ENCODE results near the gene SNRPA1.
A peak's percentile ranks its signal among the peaks of the same experiment; 100 is the strongest.
"Not testable (repeated sequence)": the region's sequence is repeated elsewhere in the genome, so short reads cannot be mapped to it uniquely, and the experiment has no call there.

Gene SNRPA1

DNA sequence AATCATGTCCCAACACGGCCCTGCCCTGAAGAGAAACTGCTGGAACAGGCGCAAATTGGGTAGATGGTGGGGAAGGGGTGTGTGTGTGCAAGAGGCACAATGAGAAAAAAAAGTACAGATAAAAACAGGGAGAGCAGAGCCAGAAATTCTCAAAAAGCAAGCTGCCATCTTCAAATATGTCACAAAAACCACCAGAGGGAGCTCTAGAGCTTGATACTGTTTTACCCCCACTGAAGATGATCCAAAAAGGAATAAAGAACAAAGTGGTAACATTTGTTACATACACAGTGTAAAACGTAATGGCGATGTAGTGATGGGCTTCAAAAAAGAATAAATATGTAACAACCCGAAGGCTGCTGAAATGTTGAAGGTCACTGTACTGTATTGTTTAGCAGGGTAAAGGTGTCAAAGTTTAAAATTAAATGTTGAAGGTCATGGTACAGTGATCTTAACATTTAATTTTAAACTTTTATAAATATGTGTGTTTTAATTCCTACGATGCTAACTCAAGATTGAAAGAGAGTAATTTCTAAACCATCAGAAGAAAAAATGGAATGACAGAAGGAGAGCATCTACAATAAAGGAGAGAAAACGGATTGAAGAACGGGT, 6.0 kb downstream of the SNRPA1 start:
- no peak for DNase-seq

DNA sequence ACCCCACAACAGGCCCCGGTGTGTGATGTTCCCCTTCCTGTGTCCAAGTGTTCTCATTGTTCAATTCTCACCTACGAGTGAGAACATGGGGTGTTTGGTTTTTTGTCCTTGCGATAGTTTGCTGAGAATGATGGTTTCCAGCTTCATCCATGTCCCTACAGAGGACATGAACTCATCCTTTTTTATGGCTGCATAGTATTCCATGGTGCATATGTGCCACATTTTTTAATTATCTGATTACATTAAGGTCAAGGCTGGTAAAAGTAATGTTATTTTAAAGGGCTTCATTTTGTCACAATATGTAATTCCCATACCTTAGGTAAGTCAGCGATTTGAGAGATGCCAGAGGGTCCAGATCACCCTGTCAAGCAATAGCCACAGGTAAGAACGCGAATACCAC, 7.7 kb downstream of the SNRPA1 start:
- not testable (repeated sequence) for DNase-seq

DNA sequence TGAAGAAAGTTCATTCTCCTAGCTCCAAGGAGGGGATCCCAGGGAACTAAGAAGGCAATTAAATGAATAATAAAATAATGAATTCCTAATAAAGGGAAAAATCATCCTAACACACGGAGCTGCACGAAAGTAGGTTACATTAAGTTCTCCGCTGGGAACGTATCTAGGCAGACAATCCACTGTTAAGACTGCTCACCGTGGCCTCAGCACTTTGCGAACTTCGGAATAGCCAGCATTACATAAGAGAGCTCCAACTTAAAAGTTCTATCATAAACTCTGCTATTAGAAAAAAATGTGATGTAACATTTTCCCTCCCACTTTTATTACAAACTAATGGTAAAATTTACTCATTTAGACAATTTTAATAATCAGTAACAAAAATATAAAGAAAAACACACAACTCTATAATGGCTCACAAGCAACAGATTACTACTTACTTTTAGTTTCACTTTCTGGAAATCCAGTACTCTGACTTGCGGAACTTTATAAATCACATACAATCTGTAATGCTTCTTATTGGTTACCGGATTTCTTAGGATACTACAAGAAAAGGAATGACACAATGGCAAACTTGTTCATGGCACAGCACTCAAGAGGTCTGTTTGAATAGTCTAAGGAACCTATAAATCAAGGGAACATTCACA, 8.5 kb downstream of the SNRPA1 start:
- no peak for DNase-seq

DNA sequence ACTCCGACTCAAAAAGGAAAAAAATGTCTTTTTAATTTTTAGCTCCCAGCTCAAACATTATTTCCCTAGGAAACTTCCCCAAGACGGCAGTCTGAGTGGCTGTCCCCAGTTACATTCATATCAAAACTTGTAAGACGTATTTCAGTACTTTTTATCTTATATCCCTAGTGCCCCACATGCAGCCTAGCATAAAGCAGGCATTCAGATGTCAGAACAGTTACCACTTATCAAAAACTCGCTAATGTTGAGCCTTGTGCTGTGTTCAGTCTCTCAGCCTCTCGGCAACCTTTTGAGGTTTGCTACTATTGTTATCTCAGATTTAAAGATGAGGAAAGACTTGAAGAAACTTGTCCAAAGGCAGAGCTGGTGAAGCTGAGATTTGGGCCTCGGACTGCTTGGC, 11.1 kb downstream of the SNRPA1 start:
- no peak for DNase-seq

DNA sequence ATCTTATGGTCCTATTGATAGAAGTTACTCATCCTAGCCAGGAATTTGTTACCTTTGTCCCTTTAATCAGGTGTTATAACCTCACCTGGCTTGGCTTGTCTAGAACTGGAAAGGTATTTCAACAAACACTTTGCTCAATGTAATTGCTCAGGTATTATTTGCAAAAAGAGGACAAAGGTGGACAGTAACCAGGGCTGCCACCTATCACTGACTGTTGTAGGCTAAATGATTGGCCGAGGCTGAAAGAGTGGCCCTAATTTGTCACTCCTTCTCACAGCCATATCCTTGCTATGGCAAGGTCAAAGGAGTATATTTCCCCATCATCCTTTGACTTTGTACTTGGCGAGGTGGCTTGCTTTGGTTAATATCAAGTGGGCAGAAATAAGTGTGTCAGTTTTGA, 15.0 kb downstream of the SNRPA1 start:
- DNase-seq = no peak

DNA sequence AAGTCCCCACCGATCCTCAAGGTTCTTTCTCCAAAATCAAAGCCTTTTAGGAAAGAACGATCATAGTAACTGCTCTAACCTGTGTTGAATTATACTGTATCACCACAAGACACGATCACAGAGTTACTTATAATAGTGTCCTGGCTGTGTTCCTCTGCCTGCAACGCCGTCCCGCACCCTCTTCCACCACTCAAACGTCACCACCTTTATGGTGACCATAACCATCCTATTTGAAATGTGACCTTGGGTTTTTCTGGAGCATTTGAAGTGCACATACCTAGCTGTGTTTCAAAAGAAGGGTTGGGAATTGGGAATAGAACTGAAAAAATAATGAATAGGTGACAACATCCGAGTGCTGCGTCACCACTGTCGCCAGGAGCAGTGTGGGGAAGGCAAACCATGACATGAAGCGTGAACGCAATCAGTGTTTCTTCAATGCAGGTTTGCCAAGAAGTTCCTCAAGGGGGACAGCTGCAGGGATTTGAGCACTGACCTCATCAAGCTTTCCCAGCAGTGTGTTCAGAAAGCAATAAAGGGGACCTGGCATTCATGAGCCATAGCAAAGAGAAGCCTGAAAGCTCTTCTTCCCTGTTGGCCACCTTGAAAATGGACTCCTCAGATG, 17.0 kb downstream of the SNRPA1 start:
- DNase-seq = no peak

DNA sequence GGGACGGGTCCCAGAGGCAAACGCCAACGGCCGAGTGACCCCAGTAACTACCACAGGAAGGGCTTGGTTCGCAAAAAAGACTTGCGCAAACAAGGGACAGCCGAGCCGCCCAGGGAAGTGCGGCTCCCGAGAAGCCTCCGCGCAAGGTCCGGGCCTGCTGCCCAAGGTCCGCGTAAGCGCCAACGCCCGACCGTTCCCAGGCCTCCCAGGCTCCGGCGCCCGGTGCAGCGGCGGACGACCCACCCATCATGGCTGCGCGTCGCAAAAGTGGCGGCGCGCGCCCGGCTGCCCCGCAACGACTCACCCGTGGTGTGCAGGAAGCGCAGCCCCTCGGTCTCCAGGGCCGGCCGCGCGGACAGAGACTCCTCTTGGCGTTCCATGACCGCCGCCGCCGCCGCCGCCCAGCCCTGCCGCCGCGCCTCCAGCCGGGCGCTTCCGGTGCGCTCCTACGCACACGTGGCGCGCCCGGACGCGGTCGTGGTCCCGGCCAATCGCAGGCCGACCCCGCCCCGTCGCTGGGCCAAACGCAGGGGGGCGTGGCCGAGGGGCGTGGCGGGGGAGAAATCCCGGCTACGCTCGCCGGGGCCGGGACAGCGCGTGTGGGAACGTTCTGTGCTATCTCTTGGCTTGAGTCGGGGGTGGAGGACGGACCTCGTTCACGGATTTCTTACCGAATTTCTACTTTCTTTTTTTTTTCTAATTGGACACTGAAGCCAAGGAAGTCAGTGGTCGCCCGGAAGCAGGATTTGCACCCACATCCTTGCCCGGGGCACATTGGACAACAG, 17.8 kb downstream of the SNRPA1 start, which contains the start of gene SELENOS:
TSS of gene SELENOS (minus strand) at position 448 of the 785 bp plus-strand sequence. CDS start at position 380, 68 bp downstream.
- DNase-seq = peak; percentile 89 to 90

DNA sequence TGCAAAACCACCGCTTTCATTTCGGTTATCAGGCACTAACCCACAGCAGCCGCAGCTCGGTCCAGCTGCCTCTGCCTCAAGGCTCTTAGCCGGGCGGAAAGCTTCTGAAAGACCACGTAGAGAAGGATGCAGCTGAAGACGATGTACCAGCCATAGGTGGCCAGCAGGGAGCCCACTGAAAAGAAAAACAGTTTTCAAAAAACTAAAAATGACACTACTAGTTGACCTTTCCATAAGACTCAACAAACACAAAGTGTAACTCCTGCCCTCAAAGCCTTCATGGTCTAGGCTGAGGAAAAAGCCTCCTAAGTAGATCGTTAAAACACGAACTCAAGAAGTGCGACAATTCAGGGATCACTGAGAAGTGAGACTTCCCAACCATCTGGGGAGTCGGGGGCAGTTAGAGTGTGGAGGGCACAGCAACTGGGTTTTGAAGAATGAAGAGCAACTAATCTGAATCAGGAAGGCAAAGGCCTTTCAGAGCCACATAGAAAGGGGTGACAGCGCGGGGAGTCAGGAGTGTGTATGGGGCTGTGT, 18.5 kb downstream of the SNRPA1 start:
- no peak for DNase-seq

DNA sequence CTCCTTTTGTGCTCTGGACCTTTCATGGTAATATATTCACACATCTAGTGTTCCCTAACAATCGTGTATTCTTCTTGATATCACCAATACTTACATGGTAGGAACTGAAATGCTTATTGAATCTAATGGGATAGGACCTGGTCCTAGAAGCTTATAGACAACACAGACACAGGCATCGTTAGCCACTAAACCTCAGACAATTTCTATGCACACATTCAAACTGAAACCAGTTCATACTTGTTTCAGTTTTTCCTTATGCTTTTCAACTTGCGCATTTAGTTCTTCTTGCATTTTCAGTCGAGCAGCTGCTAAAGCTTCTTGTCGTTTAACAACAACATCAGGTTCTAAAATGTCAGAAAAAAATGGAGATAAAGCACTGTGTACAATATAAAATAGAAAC, 20.0 kb downstream of the SNRPA1 start:
- no peak for DNase-seq

DNA sequence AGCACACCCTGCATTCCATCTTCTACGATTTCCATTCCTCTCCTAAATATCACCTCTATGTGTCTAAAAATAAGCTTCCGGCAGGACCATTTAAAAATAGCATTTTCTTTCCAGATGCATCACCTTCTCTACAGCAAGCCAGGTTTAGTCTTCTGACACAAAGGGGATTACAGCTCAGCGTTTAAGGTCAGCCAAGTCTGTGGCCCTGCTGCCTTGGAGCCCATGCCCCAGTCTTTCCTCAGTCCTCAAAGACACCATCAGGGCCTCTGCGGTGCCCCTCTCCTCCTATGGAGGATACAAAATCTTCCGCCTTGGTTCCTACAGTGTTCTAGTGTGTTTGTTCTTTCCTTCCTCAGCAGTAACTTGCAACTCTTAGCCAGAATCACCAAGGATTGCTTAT, 21.5 kb downstream of the SNRPA1 start:
- no peak for DNase-seq

DNA sequence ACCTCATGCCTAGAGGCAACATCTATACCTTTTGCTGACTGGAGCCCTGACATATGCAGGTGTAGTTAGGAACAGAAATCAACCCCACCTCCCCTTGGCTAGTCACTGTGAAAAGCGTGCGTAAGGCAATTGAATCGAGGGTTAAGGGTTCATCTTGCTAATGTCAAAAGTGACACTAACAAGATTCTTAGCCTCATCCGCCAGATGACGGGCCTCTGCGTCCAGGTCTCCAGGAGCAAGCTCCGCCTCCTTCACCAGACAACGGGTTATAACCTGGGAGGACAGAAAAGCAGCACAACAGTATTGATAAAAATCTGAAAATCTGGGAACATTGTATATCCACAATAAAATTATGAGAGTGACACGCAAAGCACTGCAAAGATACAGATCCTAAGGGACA, 22.5 kb downstream of the SNRPA1 start:
- DNase-seq = no peak

DNA sequence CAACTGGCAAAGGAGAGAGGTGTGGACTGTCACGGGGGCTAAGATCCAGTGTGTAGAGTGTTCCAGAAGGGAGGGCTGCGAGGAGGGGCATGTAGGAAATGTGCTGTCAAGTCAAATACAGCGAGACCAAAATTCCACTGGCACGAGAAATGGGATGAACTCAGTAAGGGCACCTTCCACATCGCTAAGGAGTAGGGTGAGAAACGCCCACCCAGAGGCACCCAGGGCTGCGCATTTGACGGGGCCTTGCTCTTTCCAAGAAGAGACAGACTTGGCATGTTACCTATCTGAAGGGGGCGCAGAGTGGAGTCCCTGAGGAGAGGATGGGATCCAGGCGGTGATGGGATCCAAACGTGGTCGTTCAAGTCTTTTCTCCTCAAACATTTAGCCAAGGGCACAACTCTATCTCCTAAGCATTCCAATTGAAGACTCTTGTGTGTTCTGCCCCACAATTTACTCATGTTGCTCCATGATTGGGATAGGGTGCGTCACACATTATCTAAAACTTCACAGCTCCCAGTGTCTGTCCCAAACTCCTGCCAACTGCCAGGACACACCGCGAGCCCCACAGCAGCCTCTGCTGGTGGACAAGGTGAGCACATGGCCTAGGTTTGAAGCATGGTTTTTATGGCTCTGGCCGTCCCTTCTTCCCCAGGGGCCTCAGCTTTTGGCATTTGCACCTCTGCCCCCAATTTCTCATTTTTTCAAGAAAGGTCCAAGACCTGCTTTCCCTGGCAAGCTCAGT, 25.4 kb downstream of the SNRPA1 start:
- no peak for DNase-seq

DNA sequence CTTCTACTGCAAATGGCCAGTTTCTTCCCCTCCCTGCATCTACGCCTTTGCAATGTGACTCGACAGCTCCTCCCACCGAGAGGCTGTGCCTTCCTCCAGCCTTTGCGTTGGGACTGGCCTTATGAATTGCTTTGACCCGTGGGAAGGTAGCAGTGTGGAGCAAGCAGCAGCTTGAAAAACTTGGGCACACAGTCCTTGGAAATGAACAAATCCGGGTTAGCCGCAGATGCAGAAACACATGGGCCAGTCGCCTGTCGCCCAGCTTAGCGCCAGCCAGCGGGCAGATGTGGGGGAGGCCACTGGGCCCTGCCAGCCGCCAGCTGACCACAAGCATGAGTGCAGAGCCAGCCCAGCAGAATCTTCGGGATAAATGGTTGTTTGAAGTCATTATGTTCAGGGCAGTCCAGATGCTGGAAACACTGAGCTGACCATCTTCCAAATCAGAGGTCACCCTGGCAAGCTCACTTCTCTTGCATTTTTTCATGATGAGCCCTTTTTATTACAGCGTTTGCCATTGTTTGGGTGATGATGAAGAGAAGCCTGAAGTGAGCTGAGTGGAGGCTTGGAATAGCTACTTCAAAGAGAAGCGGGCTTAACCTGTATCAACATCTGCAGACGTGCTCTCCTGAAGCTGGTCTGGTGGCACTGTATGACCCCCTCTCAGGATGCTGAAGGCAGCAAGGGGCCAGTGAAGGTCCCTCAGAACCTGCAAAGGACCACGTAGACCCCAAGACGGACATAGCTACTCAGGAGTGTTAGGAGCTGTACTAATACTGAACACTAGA, 27.5 kb downstream of the SNRPA1 start:
- DNase-seq = no peak

DNA sequence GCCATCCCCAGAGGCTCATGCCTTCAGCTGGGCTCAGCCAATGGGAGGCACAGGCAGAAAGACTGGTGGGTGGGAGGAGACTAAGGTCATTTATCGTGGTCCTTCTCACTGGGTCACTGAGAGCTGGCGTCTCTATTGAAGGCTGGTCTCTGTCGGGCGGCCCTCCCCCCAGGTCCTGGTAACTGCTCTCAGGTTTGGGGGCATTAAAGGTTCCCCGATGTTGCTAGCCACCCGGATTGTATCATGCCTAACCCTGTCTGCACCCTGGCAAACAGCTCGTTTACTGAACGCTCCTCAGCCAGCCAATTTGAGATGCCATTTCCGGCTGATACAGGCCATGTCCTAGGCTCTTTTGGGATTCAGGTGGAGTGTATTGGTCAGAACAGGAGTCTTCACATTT, 28.3 kb downstream of the SNRPA1 start:
- DNase-seq = no peak

DNA sequence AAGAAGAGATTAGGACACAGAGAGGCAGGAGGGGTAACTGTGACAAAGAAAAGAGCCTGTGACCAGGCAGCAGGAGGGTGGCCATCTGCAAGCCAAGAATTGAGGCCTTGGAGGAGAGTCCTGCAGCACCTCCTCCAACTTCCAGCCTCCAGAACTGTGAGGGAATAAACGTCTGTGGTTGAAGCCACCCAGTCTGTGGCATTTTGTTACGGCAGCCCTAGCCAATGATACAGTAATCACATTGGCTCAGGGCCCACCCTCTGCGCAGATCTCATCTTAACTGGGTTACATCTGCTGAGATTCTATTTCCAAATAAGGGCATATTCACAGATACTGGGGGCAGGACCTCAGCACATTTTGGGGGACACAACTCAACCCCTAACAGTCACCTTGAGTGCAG, 29.0 kb downstream of the SNRPA1 start:
- no peak for DNase-seq

DNA sequence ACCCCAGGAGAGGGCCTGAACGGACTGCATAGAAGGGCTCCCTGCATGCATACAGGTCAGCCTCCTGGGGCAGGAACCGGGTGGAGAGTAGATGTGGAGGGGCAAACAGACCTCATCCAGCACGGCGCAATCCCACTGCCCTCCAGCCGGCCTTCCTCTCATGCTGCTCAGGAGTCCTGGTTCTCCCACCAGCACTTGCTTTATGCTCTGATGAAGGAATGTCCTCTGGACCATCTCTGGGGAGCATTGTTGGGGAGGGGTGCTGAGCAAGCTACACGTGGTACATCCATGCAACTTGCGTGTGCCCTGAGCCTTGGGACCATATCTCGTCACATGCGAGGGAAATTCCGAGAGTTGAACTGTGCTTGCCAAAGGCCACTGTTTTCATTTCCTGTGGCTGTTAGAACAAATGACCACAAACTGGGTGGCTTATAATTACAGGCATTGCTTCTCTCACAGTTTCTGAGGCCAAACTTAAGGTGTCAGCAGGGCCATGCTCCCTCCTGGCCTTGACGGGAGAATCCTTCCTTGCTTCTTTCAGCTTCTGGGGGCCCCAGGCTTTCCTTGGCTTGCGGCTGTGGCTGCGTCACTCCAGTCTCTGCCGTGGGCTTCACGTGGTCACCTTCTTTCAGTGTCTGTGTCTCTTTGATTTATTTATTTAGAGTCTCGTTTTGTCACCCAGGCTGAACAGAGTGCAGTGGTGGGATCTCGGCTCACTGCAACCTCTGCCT, 30.0 kb downstream of the SNRPA1 start:
- DNase-seq = no peak

DNA sequence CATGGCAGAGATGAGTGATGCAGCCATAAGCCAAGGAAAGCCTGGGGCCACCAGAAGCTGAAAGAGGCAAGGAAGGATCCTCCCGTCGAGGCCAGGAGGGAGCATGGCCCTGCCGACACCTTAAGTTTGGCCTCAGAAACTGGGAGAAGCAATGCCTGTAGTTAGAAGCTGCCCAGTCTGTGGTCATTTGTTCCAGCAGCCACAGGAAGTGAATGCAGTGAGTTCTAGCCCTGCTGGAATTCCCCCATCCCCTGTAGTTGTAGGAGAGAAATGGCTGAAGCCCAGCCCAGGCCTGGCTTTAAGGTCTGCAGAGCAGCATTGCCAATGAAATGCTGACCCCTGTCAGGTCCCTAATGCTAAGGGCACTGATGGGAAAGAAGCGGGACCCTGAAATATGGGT, 31.0 kb downstream of the SNRPA1 start:
- DNase-seq = no peak

DNA sequence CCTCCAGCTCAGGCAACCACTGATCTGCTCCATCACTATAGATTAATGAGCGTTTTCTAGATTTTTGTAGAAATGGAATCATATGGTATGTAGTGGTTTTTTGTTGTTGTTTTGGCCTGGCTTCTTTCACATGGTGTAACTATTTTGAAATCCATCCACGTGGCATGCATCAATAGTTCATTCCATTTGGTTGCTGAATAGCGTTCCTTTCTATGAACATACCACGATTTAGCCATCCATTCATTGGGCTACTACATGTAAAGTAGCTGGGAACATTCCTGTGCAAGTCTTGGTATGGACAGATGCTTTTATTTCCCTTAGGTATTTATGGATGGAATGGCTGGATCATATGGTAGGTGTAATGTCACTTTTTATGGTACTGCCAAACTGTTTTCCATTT, 32.5 kb downstream of the SNRPA1 start:
- DNase-seq = no peak

DNA sequence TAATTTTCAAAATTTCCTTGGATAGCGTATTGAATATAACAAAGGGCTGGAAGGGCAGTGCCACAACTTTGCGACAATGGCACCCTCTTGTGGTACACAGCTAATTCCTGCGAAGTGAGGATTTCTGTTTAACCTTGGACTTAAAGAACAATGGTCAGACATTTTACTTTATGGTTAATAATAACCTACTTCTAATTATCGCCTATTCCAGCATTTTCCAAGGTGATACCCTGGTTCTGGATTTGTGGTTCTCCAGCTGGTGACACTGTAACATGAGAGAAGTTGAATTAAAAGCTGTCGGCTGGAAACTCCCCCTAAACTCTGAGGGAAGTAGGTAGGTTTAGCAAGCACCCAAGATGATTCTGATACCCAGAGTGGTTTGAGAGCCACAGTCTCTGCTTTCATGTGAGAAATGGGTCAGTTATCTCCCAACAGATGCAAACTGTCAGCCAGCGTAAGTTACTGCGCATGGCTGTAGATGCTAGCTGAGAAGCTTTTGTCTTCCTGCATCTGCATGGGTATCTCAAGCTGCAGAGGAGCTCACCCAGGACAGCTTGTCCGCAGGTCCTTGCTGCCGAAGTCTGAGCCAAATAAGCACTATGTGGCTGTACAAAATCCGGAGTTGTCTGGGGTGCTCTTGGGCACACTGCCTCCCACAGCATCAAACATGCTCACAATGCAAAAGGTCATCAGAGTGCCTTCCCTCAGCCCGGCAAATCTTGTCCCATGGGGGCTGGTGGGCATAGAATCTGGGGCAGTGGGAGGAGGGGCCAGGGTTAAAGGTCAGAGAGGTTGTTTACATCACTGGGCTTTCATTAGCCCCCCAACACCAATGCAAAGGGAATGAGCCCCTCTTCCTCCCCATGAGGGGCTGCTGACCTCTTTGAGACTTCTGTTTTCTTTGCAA, 36.6 kb downstream of the SNRPA1 start:
- peak; percentile 38 to 45 for DNase-seq

DNA sequence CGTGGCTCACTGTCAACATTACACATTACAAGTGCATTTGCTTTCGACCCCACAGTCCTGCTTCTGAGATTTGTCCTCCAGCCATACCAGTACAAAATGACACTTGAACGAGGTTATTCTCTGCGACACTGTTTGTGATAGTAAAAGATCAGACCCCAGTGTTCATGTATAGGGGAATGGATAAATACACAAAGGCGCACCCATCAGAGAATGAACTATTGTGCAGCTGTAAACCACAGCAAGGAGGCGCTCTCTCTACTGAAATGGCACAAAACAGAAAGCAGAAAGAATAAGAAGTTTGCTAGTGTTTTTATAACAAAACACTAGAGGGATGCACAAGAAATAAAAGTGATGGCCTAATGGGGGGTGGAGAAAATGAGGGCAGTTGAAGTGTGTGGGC, 38.3 kb downstream of the SNRPA1 start:
- no peak for DNase-seq
